GM19452 (cell line): ENCODE measurements around the gene TUSC1.
"Not testable (repeated sequence)": the region's sequence is repeated elsewhere in the genome, so short reads cannot be mapped to it uniquely, and the experiment has no call there.

Experiments
- ATAC-seq: cut with Tn5 transposase; IDR thresholded peaks from one replicate; pipeline ENCODE4 v1.9.1; 2021; ENCODE audit not compliant: unreplicated experiment

Gene TUSC1

DNA sequence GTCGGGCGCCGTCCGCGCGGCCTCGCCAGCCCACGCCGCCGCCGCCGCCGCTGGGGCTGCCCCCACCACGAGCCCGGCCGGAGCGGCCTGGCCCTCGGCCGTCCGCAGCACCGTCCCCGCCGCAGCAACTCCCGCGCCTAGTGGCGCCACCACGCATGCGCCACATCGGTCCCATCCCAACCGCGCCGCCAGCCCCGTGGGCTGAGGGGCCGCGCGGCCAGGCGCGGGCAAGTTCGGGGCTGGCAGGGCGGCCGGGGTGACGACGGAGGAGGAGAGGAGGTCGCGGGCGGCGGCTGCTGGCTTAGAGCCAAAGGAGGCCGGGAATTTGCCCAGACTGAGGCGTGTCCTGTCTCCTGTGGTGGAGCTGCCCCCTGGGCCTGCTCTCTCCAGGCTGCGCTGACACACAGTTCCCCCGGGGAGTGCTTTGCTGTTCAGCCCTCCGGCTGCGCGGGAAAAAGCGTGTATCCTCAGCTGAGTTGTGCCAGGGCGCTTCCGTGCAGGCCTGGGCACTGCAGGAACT is at the start of gene TUSC1:
Gene TUSC1 (minus strand): TSS at position 298 of the 520 bp plus-strand sequence. CDS start 132 bp downstream, at position 166.
- ATAC-seq, result no peak

DNA sequence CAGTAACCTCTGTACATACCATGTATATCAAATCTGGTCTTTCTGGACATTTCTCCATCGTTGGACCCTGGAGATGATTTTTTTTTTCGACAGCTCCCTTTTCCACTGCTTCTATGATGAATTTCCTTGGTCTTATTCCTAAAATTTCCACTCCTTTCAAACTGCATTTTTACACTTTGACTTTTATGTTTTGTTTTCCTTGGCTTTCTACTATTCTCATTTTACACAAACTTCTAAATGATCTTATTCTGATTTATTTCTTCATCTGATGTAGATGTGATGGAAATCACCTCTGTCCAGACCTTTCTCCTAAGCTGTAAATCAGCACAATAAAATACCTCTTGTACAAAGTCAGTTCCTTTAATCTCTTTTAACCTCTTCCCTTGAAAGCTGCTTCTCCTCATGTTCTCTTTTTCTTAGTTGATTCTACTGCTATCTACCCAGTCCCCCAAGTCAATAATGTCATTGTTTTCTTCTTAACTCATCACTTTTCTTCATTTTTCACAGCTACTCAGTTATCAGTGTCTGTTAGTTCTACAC is 48.7 kb upstream of the TUSC1 start:
- no peak for ATAC-seq

DNA sequence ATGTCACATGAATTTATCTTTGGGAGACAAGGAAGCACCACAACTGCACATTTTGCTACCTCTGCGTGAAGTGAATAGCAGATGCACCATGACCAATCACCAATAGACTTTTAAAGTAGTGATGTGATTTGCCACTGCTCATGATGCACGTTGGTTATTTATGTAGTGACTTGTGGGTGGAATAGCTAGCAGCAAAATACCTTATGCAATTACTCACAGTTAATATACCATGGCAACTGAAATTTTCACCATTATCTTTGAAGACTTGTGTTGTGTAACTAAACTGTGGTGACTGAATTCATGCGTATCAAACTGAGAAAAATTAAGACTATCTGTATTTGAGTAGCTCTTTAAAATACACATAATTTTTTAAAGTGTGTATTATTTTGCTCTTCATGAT is 46.2 kb upstream of the TUSC1 start:
- no peak for ATAC-seq

DNA sequence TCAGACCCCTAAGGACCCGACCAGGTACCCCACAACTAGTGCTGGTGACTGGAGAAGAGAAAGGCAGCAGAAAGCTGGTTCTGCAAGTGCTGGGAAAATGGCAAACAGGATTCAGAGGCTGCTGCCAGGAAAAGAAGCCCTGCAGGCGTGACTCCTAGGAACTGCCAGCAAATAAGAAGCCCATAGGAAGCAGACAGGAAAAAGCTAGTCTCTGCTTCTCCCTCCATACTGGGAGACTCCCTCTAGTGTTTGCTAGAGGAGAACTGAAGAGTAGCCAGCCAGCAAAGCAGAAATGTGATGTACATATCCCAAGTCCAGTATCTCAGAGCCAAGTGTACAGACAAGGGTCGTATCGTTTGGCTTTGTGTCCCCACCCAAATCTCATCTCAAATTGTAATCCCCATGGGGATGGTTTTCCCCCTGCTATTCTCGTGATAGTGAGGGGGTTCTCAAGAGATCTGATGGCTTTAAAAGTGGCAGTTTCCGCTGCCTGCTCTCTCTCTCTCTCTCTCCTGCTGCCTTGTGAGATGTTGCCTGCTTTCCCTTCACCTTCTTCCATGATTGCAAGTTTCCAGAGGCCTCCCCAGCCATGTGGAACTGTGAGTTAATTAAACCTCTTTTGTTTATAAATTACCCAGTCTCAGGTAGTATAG is 38.1 kb upstream of the TUSC1 start:
- no peak for ATAC-seq

DNA sequence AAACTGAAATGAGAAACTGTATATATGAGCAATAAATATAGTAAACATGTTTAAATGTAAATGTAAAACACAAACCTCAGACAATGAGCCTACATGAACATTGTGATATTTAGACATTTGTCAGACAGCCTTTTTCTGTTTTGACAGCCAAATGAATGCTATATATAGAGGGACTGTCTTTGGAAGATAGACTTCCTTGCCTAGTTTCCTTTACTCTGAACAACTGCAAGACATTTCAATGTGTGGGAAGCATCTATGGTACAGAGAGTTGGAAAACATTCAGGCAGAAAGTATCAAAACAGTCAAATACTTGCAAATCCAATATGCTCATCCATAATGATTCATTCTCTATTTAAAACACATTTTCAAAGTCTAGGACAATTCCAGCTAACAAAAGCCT is 31.7 kb upstream of the TUSC1 start:
- ATAC-seq, result no peak

DNA sequence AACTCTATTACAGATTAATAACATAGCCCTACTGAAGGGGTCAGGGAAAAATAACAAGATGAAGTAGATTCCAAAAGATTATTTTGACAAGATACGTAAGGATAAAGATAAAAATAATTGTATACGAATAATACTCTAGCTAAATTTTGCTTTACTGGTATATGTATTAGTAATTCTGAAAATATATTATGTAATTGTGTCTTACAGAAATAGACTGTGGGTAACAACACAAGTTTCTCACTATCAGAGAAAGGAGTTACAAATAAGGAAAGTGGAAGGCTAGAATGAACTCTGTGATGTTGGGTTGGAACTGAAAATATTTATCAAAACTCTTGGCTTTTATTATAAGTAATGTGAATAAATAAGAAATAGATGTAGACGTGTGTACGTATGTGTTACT is 26.6 kb upstream of the TUSC1 start:
- no peak for ATAC-seq

DNA sequence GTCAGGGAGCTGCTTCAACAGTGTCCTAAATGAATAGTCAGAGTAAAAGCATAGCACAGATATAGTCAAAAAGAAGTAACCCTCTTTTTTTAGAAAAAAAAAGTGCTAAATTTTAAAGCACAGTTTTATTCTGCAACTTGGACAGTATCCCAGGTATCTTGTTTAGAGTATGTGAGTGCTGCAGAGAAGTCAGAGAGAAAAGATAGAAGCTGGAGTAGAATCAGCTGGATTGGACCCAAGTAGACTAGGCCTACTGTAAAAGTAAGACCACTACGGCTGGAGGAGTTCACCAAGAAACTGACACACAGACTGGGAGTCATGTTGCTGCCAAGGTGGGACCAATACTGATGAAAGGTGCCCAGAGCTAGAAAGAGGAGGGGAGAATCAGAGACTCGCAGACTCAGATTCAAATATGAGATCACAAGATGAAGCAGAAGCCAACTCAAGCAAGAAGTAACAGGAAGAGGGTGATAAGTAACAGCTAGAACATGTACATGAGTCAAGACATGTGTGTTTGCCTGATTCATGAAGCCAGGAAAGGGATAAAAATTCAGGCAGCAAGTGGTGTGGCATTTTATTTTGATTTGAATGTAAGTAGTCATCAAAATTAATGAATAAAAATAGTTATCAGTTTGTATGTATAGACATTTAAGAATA is 25.6 kb upstream of the TUSC1 start:
- ATAC-seq, result no peak

DNA sequence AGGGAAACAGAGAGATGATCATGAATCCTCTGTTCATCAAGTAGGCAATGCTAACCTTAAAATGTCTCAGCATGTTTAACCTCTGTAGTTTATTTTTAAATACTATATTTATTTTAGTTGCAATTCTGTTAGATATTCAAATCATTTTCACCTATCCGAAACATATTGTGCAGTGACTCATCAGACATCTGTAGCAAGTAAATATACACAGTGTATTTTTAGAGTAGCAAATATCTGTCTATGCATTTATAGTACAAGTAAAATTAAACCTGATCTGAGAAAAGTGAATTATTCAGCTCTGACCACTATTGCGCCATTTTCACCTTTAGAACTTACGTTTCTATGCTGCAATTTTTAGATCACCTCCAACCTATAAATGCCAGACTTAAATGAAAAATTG is 24.3 kb upstream of the TUSC1 start:
- ATAC-seq, result no peak

DNA sequence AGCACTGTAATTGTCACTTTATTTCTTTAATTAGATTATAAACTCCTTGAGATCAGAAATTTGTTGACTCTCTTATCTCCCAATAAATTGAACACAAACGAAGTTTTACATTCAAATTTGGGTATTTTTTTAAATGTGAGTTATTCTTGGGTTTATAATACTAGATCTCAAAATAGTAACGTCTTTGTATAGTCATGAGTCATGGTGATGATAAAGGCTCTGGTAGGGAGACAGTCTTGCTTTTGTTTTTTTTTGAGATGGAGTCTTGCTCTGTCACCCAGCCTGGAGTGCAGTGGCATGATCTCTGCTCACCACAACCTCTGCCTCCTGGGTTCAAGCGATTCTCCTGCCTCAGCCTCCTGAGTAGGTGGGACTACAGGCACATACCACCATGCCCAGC is 22.7 kb upstream of the TUSC1 start:
- not testable (repeated sequence) for ATAC-seq

DNA sequence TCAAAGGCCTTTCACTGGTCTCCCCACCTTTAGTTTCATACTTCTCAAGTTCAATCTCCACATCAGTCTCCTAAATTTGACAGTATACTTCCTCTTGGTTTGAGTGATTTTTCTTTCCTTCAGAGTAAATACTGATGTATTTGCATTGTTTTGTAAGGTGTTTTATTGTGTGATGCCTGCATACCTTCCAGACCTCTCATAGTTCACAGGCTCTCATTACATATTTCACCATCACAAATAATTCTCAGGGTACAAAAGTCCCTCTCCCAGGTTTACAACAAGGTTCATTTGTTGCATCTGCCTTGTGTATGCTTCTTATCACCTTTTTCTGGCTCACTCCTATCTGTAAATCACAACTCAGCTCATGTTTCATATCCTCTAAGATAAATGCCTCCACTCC is 22.2 kb upstream of the TUSC1 start:
- ATAC-seq, result no peak

DNA sequence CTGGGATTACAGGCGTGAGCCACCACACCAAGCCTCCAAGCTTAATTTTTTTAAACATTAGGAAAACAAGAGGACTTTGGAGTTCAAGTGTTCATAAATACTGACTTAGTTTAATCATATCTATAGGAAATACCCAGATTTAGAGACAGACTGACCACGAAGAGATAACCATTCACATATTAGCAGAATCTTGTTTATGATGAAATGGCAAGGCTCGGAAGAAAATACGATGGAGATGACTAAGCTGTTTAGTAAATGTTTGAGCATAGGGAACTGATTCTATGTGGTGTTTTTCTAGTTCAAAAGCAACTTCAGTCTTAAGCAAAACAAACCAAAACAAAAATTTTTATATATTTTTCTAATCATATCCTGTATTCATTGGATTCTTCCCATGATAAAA is 13.5 kb upstream of the TUSC1 start:
- no peak for ATAC-seq

DNA sequence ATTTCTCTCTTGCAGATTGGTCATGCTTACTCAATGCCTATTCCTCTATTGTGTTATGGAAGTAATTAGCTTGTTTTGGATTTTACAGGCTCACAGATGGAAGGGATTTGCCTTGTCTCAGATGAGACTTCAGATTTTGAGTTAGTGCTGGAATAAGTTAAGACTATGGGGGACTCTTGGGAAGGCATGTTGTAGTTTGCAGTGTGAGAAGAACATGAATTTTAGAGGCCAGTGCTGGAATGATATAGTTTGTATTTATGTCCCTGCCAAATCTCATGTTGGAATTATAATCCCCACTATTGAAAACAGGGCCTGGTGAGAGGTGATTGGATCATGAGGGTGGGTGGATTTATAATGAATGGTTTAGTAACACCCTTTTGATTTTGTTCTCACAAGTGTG is 6.1 kb upstream of the TUSC1 start:
- no peak for ATAC-seq

DNA sequence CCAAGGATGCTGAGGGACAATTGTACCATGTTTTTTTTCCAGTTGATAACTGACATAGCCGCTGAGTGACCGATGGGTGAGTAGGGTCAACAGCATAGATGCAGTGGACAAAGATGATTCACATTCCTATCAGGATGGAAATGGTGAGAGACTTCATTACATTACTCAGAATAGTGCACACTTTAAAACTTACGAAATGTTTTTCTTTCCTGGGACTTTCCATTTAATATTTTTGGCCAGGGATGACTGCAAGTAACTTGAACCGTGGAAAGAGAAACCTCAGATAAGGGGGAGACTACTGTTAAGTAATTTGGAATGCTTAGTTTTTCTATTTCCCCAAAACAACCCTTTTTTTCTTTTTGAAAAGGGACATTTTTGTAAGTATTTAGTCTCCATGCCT is 3.0 kb upstream of the TUSC1 start:
- ATAC-seq, result no peak

DNA sequence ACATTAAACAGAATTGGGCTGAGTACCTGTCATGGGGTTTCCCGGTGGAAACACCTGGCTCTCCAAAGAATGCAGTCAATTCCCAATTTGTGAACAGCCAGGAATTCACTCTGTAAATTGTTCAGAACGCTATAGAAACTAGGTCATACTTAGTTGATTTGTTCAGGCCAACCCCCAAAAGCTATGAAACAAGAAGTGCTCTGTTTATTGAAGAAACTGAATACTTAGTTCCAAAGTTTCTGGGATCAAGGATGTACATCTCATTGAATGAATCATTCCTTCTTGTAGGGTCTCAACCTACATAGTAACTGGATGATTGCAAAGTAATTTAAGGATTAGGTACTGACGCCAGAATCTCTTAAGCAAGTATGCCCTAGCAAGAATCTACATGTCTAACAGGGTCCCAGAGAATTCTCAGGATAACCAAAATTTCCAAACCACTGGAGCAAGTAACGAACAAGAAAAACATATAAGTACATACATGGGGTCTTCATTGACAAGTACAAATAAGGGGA is 659 bp upstream of the TUSC1 start:
- ATAC-seq, result no peak

DNA sequence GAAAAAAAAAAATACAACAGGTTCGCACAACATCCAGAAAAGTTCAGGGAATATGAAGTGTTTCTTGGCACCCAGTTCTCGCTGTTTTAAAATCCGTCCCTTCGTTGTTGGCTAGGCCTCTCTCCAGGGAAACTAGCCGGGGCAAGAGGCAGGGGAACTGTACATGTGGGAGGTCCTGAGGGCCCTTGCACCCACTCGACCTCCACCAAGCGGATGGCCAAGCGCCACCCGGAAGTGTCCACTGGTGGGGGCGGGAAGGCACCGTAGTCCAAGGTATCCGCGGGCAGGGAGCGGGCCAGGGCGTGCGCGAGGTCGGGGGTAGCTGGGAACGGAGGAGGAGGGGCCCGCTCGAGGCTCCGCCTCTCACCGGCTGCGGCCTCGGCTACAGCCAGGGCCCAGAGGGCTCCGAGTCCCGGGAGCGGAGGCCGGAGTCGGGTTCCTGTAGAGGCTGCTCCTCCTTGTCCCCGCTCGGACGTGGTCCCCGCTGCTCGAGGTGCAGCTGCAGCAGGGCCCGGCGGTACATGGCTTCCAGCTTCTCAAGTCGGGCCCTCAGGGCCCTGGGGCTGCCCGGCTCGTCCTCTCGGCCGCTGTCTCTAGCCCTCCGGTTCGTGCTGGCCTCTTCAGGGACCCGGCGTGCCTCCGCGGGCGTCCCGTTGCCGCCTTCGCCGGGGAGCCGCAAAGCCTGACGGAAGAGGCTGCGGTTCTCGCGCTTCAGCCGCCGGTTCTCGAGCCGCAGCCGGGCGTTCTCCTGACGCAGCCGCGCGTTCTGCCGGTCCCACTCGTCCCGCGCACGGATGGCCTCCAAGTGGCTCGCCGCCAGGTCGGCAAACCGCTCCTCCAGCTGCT is 720 bp downstream of the TUSC1 start:
- no peak for ATAC-seq

DNA sequence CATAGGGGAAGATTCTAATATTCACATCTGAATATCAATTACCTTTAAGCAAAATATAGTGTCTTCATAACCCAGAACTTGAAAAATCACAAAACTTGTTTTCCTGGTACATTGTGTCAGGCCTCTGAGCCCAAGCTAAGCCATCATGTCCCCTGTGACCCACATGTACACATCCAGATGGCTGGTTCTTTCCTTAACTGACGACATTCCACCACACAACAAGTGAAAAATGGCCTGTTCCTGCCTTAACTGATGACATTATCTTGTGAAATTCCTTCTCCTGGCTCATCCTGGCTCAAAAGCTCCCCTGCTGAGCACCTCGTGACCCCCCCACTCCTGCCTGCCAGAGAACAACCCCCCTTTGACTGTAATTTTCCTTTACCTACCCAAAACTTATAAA is 2.4 kb downstream of the TUSC1 start:
- not testable (repeated sequence) for ATAC-seq

DNA sequence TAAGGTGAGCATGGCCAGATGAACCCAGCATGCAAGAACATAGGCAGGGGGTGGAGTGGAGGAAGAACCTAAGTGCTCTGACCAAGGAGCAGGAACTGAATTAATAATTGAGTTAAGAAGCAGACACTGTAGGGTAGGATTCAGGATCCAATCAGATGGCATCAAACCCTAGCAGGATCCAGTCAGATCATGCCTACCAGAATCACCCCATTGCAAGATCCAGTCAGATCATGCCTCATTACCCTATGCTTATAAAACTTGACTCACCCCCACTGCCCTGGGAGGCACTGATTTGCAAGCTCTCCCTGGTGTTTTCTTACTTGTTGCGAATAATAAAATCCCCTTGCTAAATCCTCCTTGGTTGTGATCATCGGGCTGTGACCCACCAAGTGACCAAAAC is 19.7 kb downstream of the TUSC1 start:
- no peak for ATAC-seq

DNA sequence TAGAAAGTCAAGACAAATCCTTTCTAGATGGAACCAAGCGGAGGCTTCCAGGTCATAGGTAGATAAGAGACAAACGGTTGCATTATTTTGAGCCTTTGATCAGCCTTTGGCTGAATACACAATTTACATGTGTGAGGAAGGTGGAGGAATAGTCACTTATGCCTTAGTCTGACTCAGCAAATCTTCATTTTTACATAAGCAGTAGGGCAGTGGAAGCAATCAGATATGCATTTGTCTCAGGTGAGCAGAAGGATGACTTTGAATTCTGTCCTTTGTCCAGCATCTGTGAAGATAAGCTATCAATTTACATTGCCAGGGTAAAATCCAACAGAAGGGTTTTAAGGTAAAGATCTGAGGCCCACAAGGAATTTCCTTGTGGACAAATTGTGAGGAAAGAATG is 23.8 kb downstream of the TUSC1 start:
- ATAC-seq, result no peak

DNA sequence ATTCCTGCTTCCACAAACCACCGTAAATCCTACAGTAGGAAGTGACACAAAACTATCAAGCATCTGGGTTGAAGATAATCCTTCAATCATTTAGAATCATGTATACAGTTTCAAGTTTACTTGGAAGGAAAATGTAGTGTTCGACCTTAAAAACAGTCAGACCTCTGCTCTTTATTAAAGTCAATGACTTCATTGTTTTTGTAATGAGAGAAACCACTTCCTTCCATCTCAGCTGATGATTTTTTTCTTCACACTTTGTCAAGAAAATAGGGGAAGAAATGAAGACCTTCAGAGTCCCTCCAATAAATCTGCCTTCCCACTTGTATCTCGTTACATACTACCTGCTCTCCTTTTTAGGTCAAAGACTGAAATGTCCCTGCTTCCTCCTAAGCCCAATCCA is 30.1 kb downstream of the TUSC1 start:
- ATAC-seq, result no peak

DNA sequence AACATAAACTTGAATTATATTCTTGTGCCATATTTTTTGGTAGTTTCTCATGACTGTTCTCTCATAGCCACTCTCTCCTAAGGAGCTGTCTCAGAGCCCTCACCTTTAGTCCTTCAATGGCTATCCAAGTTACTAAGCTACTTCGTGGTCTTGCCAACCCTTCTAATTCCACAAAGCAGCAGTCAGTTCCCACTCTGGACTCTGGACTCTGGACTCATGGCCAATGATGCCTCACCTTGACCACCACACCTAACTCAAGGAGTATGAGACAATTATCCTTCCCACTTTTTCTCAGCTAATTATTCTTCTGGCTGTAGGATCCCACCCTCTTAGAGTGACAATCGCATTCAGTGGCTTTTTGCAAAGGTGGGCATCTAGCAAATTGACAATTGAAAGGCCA is 42.2 kb downstream of the TUSC1 start:
- no peak for ATAC-seq

DNA sequence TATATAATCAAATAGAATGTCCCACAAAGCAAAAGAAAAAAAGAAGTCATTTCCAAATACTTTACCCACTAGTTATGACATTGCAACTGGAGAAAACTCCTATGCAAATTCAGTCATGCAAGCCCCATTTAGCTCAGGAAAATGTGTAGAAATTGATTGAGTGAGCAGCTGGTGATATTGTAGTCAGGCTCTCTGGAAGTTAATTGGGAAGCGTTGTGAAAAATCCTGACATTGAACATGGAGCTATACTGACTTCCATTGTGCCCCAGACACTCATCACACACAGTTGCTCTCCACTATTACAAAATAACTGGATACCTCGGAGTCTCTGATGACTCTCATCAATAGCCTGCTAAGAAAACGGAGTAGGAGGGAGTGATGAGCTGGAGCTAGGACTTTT is 49.0 kb downstream of the TUSC1 start:
- ATAC-seq, result no peak
